Right ventricle myocardium inferior (tissue), 1 donor: ENCODE data around the gene RBM23. TPM values are rescaled to one million over a fixed set of nuclear protein-coding genes. Genes with fewer than 3 reads are reported as not detected.
"Not testable (repeated sequence)": the region's sequence is repeated elsewhere in the genome, so short reads cannot be mapped to it uniquely, and the experiment has no call there.

ENCODE experiments used
- ATAC-seq: fragments of 200-7000 bp; cut with Tn5 transposase; one replicate; pipeline ENCODE4 v1.9.1; 2020; ENCODE audit warnings: mild to moderate bottlenecking, moderate library complexity
- DNase-seq: peaks from one replicate; pipeline ENCODE4 v3.0.0; 2021; ENCODE audit errors: missing footprints
- intact Hi-C: fragments of 100-400 bp; cut with DNase I; formaldehyde crosslinking; loops from one replicate; pipeline ENCODE4 v1.11.0; 2022
- total RNA-seq: library from RNA; stranded (reverse); fragmentation: NEBNext Ultra II Directional; extraction: Animal tissue kit (Norgen Biotek cat#: 25700); gene quantifications from one replicate; pipeline ENCODE4 v1.2.1, GENCODE V29; 2021
- donor health status: DM: no; HTN: yes; CAD: no; lungs with severe emphysema.

RBM23 gene
- total RNA-seq, 1 donor from 2014 or later, result 40.3 TPM

GRCh38 chr14:22852178-22852577 is 66.8 kb downstream of the RBM23 start:
- intact Hi-C loops, result loop anchor here (2.0 to 5.0 kb wide), 2 partner anchors 295 to 465 kb away; no protein-coding TSS in a partner anchor
- DNase-seq, ATAC-seq: not testable (repeated sequence)

GRCh38 chr14:22850944-22851764 is 67.8 kb downstream of the RBM23 start:
- ATAC-seq (peak; percentile 77), DNase-seq (peak; percentile 94)
- intact Hi-C loops, result loop anchor here (2.0 to 5.0 kb wide), 2 partner anchors 14 to 464 kb away; partner anchors contain the start of gene MMP14

- DNase-seq, result peak; percentile 80
- intact Hi-C loops, result no loop called here
- peak; percentile 36 for ATAC-seq
Observed at GRCh38 chr14:22849212-22849819, 69.6 kb downstream of the RBM23 start.

GRCh38 chr14:22848351-22849164 is 70.4 kb downstream of the RBM23 start:
- ATAC-seq, result peak; percentile 62

GRCh38 chr14:22847661-22848341 is 71.1 kb downstream of the RBM23 start:
- DNase-seq, result no peak
- intact Hi-C loops, result no loop called here
- no peak for ATAC-seq

More at GRCh38 chr14:22848351-22849164, 70.4 kb downstream of the RBM23 start:
- intact Hi-C loops, result no loop called here
- DNase-seq, result peak; percentile 80

GRCh38 chr14:22846811-22847307 is 72.1 kb downstream of the RBM23 start:
- DNase-seq (no peak), ATAC-seq (no peak)
- intact Hi-C loops, result no loop called here

- DNase-seq, result no peak
- ATAC-seq, result no peak
- intact Hi-C loops, result no loop called here
Observed at GRCh38 chr14:22845821-22846625, 72.9 kb downstream of the RBM23 start.

GRCh38 chr14:22845103-22845394 is 73.9 kb downstream of the RBM23 start:
- intact Hi-C loops, result no loop called here
- ATAC-seq, result no peak

GRCh38 chr14:22844221-22845102 is 74.5 kb downstream of the RBM23 start:
- intact Hi-C loops, result no loop called here
- DNase-seq, result no peak
- ATAC-seq, result no peak

More at GRCh38 chr14:22845103-22845394, 73.9 kb downstream of the RBM23 start:
- no peak for DNase-seq

Other genes with a start within 250 kb of the RBM23 start
- gene OXA1L, start 152.5 kb downstream of the RBM23 start, total RNA-seq, result 170 TPM
- 5.8 TPM for gene SLC7A7, start 103.7 kb downstream of the RBM23 start, total RNA-seq
- gene MRPL52, start 89.3 kb downstream of the RBM23 start, total RNA-seq, result 110 TPM
- 26.0 TPM for gene MMP14, start 82.6 kb downstream of the RBM23 start, total RNA-seq
- 59.2 TPM for gene LRP10, start 47.4 kb downstream of the RBM23 start, total RNA-seq
- not detected for gene REM2, start 35.9 kb downstream of the RBM23 start, total RNA-seq
- gene PRMT5, start 10.2 kb upstream of the RBM23 start, total RNA-seq, result 48.7 TPM
- 19.5 TPM for gene HAUS4, start 37.9 kb upstream of the RBM23 start, total RNA-seq
- gene AJUBA, start 63.4 kb upstream of the RBM23 start, total RNA-seq, result 13.1 TPM
- gene C14orf93, start 91.0 kb upstream of the RBM23 start, total RNA-seq, result 5.6 TPM
- gene PSMB5, start 115.8 kb upstream of the RBM23 start, total RNA-seq, result 134 TPM
- not detected for gene PSMB11, start 123.1 kb upstream of the RBM23 start, total RNA-seq
- 2.5 TPM for gene CDH24, start 138.4 kb upstream of the RBM23 start, total RNA-seq
- gene ACIN1, start 176.0 kb upstream of the RBM23 start, total RNA-seq, result 73.9 TPM
- 22.4 TPM for gene C14orf119, start 176.4 kb upstream of the RBM23 start, total RNA-seq
- gene CIROP, start 185.8 kb upstream of the RBM23 start, total RNA-seq, result not detected
- gene CEBPE, start 200.1 kb upstream of the RBM23 start, total RNA-seq, result not detected